GM12878 (cell line): ENCODE results near the gene ARID5B. TPM values are rescaled to one million over a fixed set of nuclear protein-coding genes. Genes with fewer than 3 reads are reported as not detected.

Experiments
- ATAC-seq: fragments of 200-7000 bp; cut with Tn5 transposase; 3 replicates; pipeline ENCODE4 v1.9.1; 2020; ENCODE audit warnings: mild to moderate bottlenecking, moderate library complexity
- BruUV-seq: library from RNA; stranded (reverse); fragments of 400-500 nt; replicated peaks from 2 replicates; lab custom pipeline; 2021; lab: Mats Ljungman, UMichigan
- CTCF ChIA-PET: fragments of 300-600 bp; sonication (Branson Sonifier 250); formaldehyde crosslinking; extraction: SDS; loops from one replicate; lab custom pipeline; 2021; ENCODE audit warnings: inconsistent platforms; lab: Yijun Ruan, JAX
- POLR2A ChIA-PET: fragments of 350-600 bp; formaldehyde crosslinking; extraction: SDS; loops from one replicate; lab custom pipeline; 2021; ENCODE audit warnings: inconsistent platforms; lab: Charles Lee
- RAD21 ChIA-PET: fragments of 300-600 bp; sonication (Branson Sonifier 250); formaldehyde crosslinking; loops from one replicate; lab custom pipeline; 2023; ENCODE audit warnings: antibody characterized with exemption; ENCODE audit not compliant: unreplicated experiment; lab: Charles Lee
- SMC1A ChIA-PET: fragments of 300-600 bp; sonication (Branson Sonifier 250); formaldehyde crosslinking; loops from one replicate; lab custom pipeline; 2023; ENCODE audit not compliant: unreplicated experiment, uncharacterized antibody; lab: Charles Lee
- DNase-seq: peaks from one replicate; pipeline ENCODE4 v3.0.0-alpha.2; 2011; ENCODE audit warnings: low read depth, low spot score
- FAIRE-seq: peaks from 3 replicates; lab custom pipeline; 2011; peaks lifted over from hg19 to GRCh38; lab: Jason Lieb, UNC
- H2AFZ ChIP-seq: 2 replicates; pipeline ENCODE4 v1.6.0; 2011; ENCODE audit warnings: low read depth, low read length, control low read depth; ENCODE audit not compliant: control insufficient read depth
- H3K27ac ChIP-seq: 2 replicates; pipeline ENCODE4 v1.5.1; 2011; ENCODE audit warnings: control low read depth; ENCODE audit not compliant: control insufficient read depth, insufficient read depth
- H3K27me3 ChIP-seq, 2 experiments: replicated peaks in 1 of 2; 2 replicates each; pipeline versions ENCODE4 v1.6.0 to v1.6.1; 2011; ENCODE audit warnings: low read length in 1 of 2; ENCODE audit not compliant: control insufficient read depth in 2 of 2, insufficient read depth in 2 of 2
- H3K36me3 ChIP-seq, 2 experiments: 2 replicates each; pipeline ENCODE4 v1.5.1; 2011; ENCODE audit warnings: low read length in 1 of 2; ENCODE audit not compliant: control insufficient read depth in 2 of 2, insufficient read depth in 2 of 2
- H3K4me1 ChIP-seq: 2 replicates; pipeline ENCODE4 v1.6.1; 2011; ENCODE audit warnings: mild to moderate bottlenecking, low read length, moderate library complexity, mixed read lengths; ENCODE audit not compliant: control insufficient read depth, insufficient read depth
- H3K4me2 ChIP-seq: 2 replicates; pipeline ENCODE4 v1.6.0; 2011; ENCODE audit warnings: control low read depth; ENCODE audit not compliant: control insufficient read depth, insufficient read depth
- H3K4me3 ChIP-seq: fragments of 200-600 bp; sonication (generic); 2 replicates; pipeline ENCODE4 v1.5.1; 2016
- H3K79me2 ChIP-seq: 2 replicates; pipeline ENCODE4 v1.6.0; 2011; ENCODE audit warnings: low read length; ENCODE audit not compliant: control insufficient read depth, insufficient read depth
- H3K9ac ChIP-seq: 2 replicates; pipeline ENCODE4 v1.8.0; 2011; ENCODE audit warnings: low read length, control low read depth, mixed read lengths; ENCODE audit not compliant: control insufficient read depth, insufficient read depth
- H3K9me3 ChIP-seq: replicated peaks from 3 replicates; pipeline ENCODE4 v1.5.1; 2011; ENCODE audit warnings: mild to moderate bottlenecking, low read length; ENCODE audit not compliant: control insufficient read depth, insufficient read depth
- H4K20me1 ChIP-seq: 2 replicates; pipeline ENCODE4 v1.6.0; 2011; ENCODE audit not compliant: control insufficient read depth, insufficient read depth
- ATF7 ChIP-seq: fragments of 450-650 bp; IDR thresholded peaks from 2 replicates; pipeline ENCODE4 v1.6.1; 2016; ENCODE audit warnings: low read depth, mild to moderate bottlenecking
- BCL11A ChIP-seq: IDR thresholded peaks from 2 replicates; pipeline ENCODE4 v1.6.1; 2011; ENCODE audit warnings: low read depth, low read length
- BMI1 ChIP-seq: fragments of 450-650 bp; IDR thresholded peaks from 2 replicates; pipeline ENCODE4 v1.6.1; 2016; ENCODE audit warnings: mild to moderate bottlenecking, moderate library complexity, borderline replicate concordance
- CBX3 ChIP-seq: fragments of 200-600 bp; sonication (generic); IDR thresholded peaks from 2 replicates; pipeline ENCODE4 v1.6.1; 2016; ENCODE audit warnings: low read depth, borderline replicate concordance
- CBX5 ChIP-seq: sonication (generic); IDR thresholded peaks from 2 replicates; pipeline ENCODE4 v1.6.1; 2016; ENCODE audit warnings: low read depth, moderate library complexity, mild to moderate bottlenecking, inconsistent platforms
- DPF2 ChIP-seq: fragments of 450-650 bp; IDR thresholded peaks from 2 replicates; pipeline ENCODE4 v1.6.1; 2017; ENCODE audit warnings: mild to moderate bottlenecking
- EP300 ChIP-seq, 2 experiments: fragments of 150-350 bp in 1 of 2; IDR thresholded peaks; 2 replicates each; pipeline ENCODE4 v1.6.1; 2011 to 2012; ENCODE audit warnings: low read depth in 2 of 2, low read length in 2 of 2, borderline replicate concordance in 1 of 2, improper control_type of control experiment in 1 of 2, inconsistent platforms in 1 of 2; ENCODE audit not compliant: control insufficient read depth in 1 of 2
- IKZF1 ChIP-seq: fragments of 450-650 bp; conservative IDR thresholded peaks from 2 replicates; pipeline ENCODE4 v1.6.1; 2017; ENCODE audit warnings: antibody characterized with exemption, mild to moderate bottlenecking
- KLF5 ChIP-seq: fragments of 450-650 bp; IDR thresholded peaks from 2 replicates; pipeline ENCODE4 v1.6.1; 2014; ENCODE audit warnings: mild to moderate bottlenecking; ENCODE audit not compliant: partially characterized antibody
- MEF2A ChIP-seq: IDR thresholded peaks from 2 replicates; pipeline ENCODE4 v1.6.1; 2011; ENCODE audit warnings: low read depth, mild to moderate bottlenecking, low read length, moderate library complexity; ENCODE audit not compliant: insufficient read depth
- MTA2 ChIP-seq: fragments of 450-650 bp; IDR thresholded peaks from 2 replicates; pipeline ENCODE4 v1.6.1; 2016; ENCODE audit warnings: low read depth, mild to moderate bottlenecking, moderate library complexity
- NFIC ChIP-seq: IDR thresholded peaks from 2 replicates; pipeline ENCODE4 v1.6.1; 2012; ENCODE audit warnings: low read depth, mild to moderate bottlenecking, inconsistent platforms, low read length, moderate library complexity
- NR2F1 ChIP-seq: fragments of 450-650 bp; conservative IDR thresholded peaks from 2 replicates; pipeline ENCODE4 v1.6.1; 2017; ENCODE audit warnings: mild to moderate bottlenecking
- PAX5 ChIP-seq: IDR thresholded peaks from 2 replicates; pipeline ENCODE4 v1.6.1; 2011; ENCODE audit warnings: low read depth, low read length, borderline replicate concordance
- PAX8 ChIP-seq: fragments of 450-650 bp; IDR thresholded peaks from 2 replicates; pipeline ENCODE4 v1.6.1; 2017; ENCODE audit warnings: mild to moderate bottlenecking, moderate library complexity
- RELB ChIP-seq: fragments of 450-650 bp; IDR thresholded peaks from 2 replicates; pipeline ENCODE4 v1.6.1; 2017; ENCODE audit warnings: low read depth, mild to moderate bottlenecking, moderate library complexity
- SKIL ChIP-seq: fragments of 450-650 bp; IDR thresholded peaks from 2 replicates; pipeline ENCODE4 v1.6.1; 2017; ENCODE audit warnings: mild to moderate bottlenecking, low read depth, inconsistent platforms; ENCODE audit not compliant: poor library complexity, severe bottlenecking
- SP1 ChIP-seq: IDR thresholded peaks from one replicate; pipeline ENCODE4 v1.6.1; 2011; ENCODE audit warnings: low read depth, low read length
- TCF7 ChIP-seq: IDR thresholded peaks from 2 replicates; pipeline ENCODE4 v1.6.1; 2014; ENCODE audit warnings: antibody characterized with exemption, borderline replicate concordance
- WGBS: methylation state at CpG from one replicate; pipeline ENCODE4 v1.1.6; 2016; ENCODE audit warnings: low lambda C conversion rate; ENCODE audit not compliant: insufficient replicate concordance, insufficient coverage; ENCODE audit errors: missing lambda C conversion rate; 5-methylcytosine and 5-hydroxymethylcytosine counted together
- in situ Hi-C: fragments of 300-500 bp; cut with MboI; formaldehyde crosslinking; loops from 9 replicates; pipeline ENCODE4 v1.14.3; 2018; ENCODE audit warnings: mixed read lengths
- intact Hi-C: fragments of 100-400 bp; cut with micrococcal nuclease; formaldehyde crosslinking; loops from one replicate; pipeline ENCODE4 v1.14.2; 2022; ENCODE audit not compliant: unreplicated experiment
- polyA plus RNA-seq, 11 experiments: library from polyadenylated mRNA; depleted of rRNA in 4 of 11; unstranded in 6 of 11; stranded (reverse) in 5 of 11; fragments of >200 nt; fragmentation: Nextera tagmentation in 4 of 11; fragmentation: Illumina TruSeq in 1 of 11; extraction: Ambion mirVana in 4 of 11; extraction: Trizol in 1 of 11; gene quantifications; 1 replicate in 1 of 11; 2 replicates in 10 of 11; pipeline versions ENCODE4 v1.2.1 to v1.2.3, GENCODE V29; 2011 to 2016; ENCODE audit warnings: inconsistent platforms in 2 of 11, missing spikeins in 2 of 11, low read depth in 1 of 11
- total RNA-seq, 4 experiments: library from RNA; depleted of rRNA in 3 of 4; stranded (reverse); fragments of >200 nt in 3 of 4; fragmentation: Illumina TruSeq in 1 of 4; extraction: Trizol in 1 of 4; gene quantifications; 2 replicates each; pipeline versions ENCODE4 v1.2.1 to v1.2.3, GENCODE V29; 2013 to 2021

Gene ARID5B
- total and polyA plus RNA-seq, 10 of the 15 experiments (the other 5 are each of a cell fraction or from before 2014, with no cell fraction given) = 2.7 to 8.5 (median 6.1) TPM

DNA sequence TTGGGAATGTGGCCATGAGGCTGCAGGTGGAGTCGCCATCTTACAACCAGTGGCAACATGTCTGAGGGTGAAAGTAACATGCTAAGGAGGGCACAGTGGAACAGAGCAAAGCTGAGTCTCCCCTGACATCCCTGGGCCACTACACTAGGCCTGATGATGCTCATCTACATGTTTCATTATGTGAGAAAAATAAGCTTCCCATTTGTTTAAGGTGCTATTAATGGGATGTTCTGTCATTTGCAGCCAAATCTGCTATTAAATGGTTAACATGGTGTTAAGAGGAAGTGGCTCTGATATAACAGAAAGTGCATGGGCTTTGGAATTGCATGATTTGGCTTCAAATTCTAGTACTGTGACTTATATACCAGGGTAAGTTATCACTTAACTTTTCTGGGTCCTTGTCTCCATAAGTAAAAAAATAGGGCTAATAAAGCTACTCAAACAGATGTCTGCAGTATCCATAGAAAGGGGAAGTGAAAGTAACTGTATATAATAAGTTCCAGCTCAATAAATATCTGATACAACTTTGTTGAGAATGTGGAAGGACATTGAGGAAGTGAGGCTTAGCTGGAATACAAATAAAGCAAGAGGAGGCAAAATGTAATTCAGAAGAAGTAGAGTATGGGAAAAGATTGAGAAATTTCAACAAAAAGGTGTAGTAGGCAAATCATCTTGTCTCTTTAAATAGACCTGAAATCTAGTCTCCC, 208.2 kb downstream of the ARID5B start:
- Histone ChIP-seq H2AFZ (no peak overlapping the region), H3K9ac (no peak overlapping the region), H3K9me3 (no peaks in the 10 kb centered on the region), H3K4me3 (no peak overlapping the region), H4K20me1 (no peaks in the 10 kb centered on the region), H3K27ac (peak overlapping the region; percentile 69), H3K27me3 (no peaks in the 10 kb centered on the region), H3K36me3 (no peaks in the 10 kb centered on the region), H3K79me2 (no peaks in the 10 kb centered on the region), H3K4me2 (peak overlapping the region; percentile 39; the same call in 1 of the 2 replicates), H3K4me1 (peaks cover 36% of the 10 kb centered on the region)
- RAD21 ChIA-PET = interaction anchor here (1.2 kb wide), 1 partner anchor 135 kb away, joined by 3 read pairs; no protein-coding TSS in a partner anchor
- ATAC-seq = peak; percentile 88
- CTCF ChIA-PET = interaction anchor here (1.7 to 2.1 kb wide), 2 partner anchors 60 to 71 kb away, joined by 4 to 8 read pairs; no protein-coding TSS in a partner anchor
- in situ Hi-C loops (no loop called here), intact Hi-C loops (loop anchor here (2.0 to 5.0 kb wide), 2 partner anchors 58 to 59 kb away; no protein-coding TSS in a partner anchor)
- WGBS = 100% methylated on average over 1 of the region's 1 CpG
- peak; percentile 78 for FAIRE-seq
- SMC1A ChIA-PET = interaction anchor here (0.9 to 2.6 kb wide), 8 partner anchors 26 to 204 kb away, joined by 3 to 8 read pairs (median 3); no protein-coding TSS in a partner anchor
- peak; percentile 51 for DNase-seq
- BruUV-seq = no TSS peak
- POLR2A ChIA-PET = interaction anchor here (1.1 kb wide), 1 partner anchor 55 kb away, joined by 3 read pairs; no protein-coding TSS in a partner anchor
- TF ChIP-seq PAX5 (0 out of 2 replicates have a peak, but pooled peaks have one; percentile 26), ATF7 (0 out of 2 replicates have a peak, but pooled peaks have one; percentile 47), KLF5 (no peak), MTA2 (peak; percentile 86), CBX3 (no peak), MEF2A (peak; percentile 68), IKZF1 (peak; percentile 79), BMI1 (peak; percentile 74), NFIC (peak; percentile 81; the same call in 1 of the 2 replicates), EP300 (IDR thresholded peaks at IDR 0.05; ENCODE audit: borderline replicate concordance in 1 of 2, control insufficient read depth in 1 of 2, low read depth in 2 of 2, low read length in 2 of 2) (peak; percentile 55 to 87), BCL11A (peak; percentile 38; the same call in 1 of the 2 replicates), CBX5 (no peak), SP1 (no peak), NR2F1 (no peak), RELB (peak; percentile 79), SKIL (peak; percentile 47), PAX8 (no peak), DPF2 (peak; percentile 90), TCF7 (no peak)
